Measurements from ENCODE around the gene LIPE.

LIPE gene

DNA sequence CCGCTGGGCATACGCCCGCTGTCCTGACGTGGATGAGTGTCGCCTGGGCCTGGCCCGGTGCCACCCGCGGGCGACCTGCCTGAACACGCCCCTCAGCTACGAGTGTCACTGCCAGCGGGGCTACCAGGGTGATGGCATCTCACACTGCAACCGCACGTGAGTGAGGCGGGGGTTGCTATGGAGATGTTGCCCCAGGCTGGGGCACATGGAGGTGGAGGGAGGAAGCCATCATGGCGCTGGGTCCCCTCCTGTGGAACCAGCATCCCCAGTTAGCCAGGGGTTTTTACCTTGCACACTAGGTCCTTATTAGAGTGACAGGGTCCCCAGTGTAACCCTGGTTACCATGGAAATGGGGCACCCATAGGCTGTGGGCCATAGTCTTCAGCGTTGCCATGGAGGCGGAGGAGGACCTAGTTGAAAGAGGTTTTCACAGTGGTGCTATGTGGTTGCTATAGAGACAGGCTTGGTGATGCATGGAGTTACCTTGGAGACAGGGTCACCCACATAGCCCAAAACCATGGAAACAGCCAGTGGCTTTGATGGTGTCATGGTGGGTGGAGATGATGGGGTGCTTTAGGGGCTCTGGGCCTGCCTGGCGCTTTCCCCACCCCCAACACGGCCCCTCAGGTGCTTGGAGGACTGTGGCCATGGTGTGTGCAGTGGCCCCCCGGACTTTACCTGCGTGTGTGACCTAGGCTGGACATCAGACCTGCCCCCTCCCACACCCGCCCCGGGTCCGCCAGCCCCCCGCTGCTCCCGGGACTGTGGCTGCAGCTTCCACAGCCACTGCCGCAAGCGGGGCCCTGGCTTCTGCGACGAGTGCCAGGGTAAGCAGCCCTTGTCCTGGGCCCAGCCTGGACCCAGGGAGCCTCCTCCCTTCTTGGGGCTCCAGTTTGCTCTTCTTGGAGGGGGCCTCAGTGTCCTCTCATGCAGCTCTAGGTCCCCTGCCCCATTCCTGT, 74.6 kb downstream of the LIPE start:
- DNase-seq = no peak

Data from cortex of kidney (tissue), 1 donor.